Stimulated activated CD8-positive, alpha-beta memory T cell treated with anti-CD3 and anti-CD28 coated beads, Interleukin-7, amount 100 ng/mL, for 1 hour (primary cell): Measurements from ENCODE around the gene TRIM9.
"Not testable (repeated sequence)": the region's sequence is repeated elsewhere in the genome, so short reads cannot be mapped to it uniquely, and the experiment has no call there.

Experiments used
- DNase-seq, 2 donors: peaks; one replicate each; pipeline ENCODE4 v3.0.0-alpha.2; 2020; ENCODE audit warnings: low read depth in 2 of 2

Gene TRIM9

GRCh38 chr14:50963919-50964318 lies 131.0 kb downstream of the TRIM9 start:
- DNase-seq: no peak

- no peak for DNase-seq
These were observed 133.2 kb downstream of the TRIM9 start for GRCh38 chr14:50961605-50962221.

DNA sequence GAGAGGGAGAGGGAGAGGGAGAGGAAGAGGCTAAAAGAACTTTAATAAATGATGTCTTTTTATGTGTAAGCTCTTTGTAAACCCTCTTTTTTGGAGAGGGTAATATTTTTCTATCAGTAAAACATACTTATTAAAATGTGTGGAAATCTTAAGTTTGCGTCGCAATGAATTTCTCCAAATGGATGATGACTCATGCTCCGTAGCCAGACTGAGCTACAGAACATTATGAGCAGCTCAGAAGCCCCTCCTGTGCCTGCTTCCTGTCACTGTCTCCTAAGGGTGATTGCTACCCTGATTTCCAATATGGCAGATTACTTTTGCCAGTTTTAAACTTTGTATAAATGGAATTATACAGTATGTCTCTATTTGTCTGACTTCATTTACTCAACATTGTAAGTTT lies 137.6 kb downstream of the TRIM9 start:
- no peak for DNase-seq

DNA sequence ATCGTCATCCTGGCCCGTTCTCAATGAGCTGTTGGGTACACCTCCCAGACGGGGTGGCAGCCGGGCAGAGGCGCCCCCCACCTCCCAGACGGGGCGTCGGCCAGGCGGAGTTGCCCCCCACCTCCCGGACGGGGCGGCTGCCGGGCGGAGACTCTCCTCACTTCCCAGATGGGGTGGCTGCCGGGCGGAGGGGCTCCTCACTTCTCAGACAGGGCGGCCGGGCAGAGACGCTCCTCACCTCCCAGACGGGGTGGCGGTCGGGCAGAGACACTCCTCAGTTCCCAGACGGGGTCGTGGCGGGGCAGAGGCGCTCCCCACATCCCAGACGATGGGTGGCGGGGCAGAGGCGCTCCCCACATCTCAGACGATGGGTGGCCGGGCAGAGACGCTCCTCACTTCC lies 138.5 kb downstream of the TRIM9 start:
- not testable (repeated sequence) for DNase-seq

DNA sequence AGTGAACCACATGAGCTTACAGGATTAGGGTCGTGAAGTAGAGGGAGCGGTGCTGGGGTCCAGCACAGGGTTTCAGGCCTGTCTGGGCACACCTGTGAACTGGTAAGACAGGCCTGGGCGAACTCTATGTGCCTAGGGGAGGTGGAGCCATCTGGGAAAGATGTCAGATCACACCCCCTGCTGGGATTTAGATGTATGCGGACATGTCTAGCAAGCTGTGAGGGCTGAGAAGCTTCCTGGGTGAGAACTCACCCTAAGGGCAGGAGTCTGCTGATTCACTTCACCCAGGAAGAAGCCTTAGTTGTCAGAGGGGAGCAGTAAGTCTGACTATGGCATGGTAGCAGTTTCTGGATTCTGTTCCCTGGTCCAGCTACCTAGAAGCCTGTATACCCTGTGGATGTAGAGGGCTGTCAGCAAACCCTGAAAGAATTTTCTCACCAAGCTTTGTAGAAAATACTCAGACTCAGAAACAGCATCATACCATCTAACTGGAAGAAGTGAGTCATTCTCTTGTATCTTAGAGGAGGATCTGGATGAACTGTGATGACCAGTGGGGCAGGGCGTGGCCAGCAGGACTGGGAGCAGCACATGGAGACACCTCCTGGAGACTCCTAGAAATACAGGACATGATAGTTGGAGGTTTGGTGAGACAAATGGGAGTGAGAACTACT lies 139.4 kb downstream of the TRIM9 start:
- no peak for DNase-seq

GRCh38 chr14:50954811-50955372 lies 140.0 kb downstream of the TRIM9 start:
- no peak for DNase-seq

- DNase-seq: no peak
These were observed 141.4 kb downstream of the TRIM9 start for GRCh38 chr14:50953502-50953901.

DNA sequence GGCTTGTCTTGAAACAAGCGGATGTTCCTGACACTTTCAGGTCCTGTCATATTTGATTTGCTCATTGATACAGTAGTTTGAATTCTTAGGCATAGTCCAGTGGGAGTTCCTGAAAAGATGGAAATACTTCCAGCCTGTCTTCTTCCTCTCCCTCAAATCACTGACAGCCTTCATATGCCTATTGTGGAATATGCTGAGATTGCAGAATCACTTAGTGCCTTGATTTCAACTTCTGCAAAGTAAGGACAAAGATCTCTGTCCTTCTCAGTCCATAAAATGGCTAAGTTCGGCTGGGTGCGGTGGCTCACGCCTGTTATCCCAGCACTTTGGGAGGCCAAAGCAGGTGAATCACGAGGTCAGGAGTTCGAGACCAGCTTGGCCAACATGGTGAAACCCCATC lies 143.9 kb downstream of the TRIM9 start:
- no peak for DNase-seq

DNA sequence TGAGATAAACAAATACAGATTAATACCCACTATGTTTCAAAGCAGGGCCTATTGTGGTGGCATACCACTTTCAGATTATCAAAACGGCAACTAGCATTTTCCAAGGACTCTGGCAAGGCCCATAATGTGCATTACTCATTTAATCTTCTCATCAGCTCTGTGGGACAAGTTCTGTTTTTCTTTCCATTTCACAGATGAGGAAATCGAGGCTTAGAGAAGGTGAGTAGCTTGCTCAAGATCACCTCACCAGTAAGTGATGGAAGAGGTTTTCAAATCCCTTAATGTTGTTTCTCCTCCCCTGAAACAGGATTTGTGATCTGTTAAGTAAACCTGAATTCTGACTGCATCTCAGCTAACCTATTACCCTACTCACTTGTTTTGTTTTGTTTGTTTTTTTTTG lies 146.7 kb downstream of the TRIM9 start:
- no peak for DNase-seq

GRCh38 chr14:50947446-50947845 lies 147.5 kb downstream of the TRIM9 start:
- no peak for DNase-seq

- no peak for DNase-seq
These were observed 148.5 kb downstream of the TRIM9 start for GRCh38 chr14:50946234-50946935.

- no peak for DNase-seq
These were observed 150.1 kb downstream of the TRIM9 start for GRCh38 chr14:50944647-50945413.

DNA sequence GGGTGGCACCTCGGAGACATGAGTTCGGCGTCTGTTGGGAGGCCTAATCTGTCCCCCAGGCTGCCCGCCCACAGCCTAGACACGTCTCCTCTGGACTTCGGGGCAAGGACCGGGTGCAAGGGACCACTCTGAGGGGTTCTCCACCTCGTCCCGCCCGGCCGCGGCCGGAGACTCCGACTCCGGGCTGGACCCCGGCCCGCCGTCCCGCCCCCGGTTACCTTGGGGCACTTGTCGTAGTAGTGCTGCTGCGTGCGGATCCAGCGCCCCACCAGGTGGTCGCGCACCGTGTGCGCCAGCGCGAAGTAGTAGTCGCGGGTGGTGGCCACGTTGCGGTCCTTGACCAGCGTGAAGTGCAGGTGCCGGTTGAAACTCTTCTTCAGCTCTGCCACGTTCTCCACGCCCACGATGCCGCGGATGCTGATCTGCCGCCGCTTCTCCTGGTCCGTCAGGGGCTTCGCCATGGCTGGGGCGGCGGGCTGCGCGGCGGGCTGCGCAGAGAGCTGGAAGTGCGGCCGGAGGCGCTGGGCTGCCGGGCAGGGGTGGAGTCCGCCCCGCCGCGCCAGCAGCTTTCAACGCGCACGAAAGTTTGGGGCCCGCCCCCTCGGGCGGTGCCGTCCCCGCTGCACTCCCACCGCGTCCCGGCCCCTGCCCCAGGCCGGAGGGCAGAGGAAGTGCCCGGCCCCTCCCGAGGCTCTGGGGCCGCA lies 150.8 kb downstream of the TRIM9 start, which contains the start of gene PYGL:
PYGL (minus strand) TSS at position 541 of the 704 bp plus-strand sequence; CDS start at position 461, 80 bp downstream.
- no peak for DNase-seq

DNA sequence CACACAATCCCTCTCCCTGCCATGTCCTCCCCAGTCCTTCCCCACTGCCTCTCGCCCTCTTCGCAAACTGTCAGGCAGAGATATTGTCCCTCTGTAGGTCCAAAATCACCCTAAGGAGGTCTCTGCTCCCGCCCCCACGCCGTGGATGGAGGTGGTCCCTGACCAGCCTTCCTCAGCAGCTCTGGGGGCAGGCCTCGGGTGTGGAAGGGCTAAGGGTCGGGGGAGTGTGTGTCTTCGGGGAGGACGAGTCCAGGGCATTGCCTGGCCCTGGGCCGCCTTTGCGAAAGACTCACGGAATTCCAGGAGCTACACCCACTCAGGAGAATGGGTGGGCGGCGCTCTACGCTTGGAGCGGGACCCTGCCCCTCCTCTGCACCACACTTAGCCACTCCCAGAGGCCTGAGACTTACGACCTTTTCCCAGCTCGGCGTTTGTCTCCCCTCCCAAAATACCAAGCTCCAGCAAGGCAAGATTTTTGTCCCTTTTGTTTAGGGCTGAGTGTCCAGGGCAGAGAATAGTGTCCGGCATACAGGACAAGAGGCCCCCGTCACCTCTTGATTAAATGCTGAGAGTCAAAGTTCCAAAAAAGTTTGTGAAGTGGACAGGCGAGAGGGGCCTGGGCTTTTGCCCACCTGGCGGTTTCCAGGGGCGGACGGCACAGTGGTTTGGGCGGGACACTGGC lies 151.5 kb downstream of the TRIM9 start:
- DNase-seq: no peak

DNA sequence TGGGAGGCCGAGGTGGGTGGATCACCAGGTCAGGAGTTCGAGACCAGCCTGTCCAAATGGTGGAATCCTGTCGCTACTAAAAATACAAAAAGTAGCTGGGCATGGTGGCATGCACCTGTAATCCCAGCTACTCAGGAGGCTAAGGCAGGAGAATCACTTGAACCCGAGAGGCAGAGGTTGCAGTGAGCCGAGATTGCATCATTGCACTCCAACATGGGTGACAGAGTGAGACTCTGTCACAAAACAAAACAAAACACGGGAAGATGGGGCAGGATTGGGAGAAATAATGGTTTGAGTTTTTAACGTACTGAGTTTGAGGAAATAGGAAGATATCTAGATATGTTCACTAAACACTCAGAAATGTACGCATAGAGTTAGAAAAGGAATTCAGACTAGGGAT lies 153.3 kb downstream of the TRIM9 start:
- not testable (repeated sequence) for DNase-seq

DNA sequence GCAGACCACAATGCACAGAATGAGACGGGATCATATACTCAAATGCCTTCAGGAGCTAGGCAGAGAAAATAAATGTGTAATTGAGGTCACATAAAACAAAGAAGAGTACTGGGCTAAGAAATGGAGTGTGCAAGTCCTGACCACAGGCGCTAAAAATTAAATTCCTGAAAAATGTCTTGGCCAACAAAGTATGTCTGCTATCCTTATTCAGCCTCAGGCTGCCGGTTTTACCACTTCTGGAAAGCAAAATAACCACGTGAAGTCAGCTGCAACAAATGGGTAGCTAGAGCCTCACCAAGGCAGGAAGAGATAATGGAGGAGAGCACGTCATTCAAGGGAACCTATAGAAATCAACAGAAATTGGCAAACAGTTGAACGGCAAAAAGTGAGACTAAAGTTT lies 153.8 kb downstream of the TRIM9 start:
- DNase-seq: no peak

- no peak for DNase-seq
These were observed 157.1 kb downstream of the TRIM9 start for GRCh38 chr14:50937800-50938199.

DNA sequence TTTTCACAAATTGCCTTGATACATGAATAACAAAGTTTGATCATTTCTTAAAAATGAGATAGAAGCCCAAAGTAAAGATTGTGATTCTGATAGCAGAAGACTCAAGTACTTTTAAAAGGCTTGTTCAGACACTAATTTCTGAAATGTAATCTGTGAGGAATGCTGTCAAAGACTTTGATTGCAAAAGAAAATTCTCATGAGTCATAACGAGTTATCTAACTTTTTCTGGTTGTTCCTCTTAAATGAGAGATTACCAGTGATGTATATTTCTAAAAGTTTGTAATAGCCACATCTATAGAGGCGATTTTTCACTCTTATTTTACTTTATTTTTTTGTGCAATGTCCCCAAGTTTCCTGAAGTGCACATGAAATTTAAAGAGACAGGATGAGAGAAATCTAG lies 157.6 kb downstream of the TRIM9 start:
- no peak for DNase-seq

DNA sequence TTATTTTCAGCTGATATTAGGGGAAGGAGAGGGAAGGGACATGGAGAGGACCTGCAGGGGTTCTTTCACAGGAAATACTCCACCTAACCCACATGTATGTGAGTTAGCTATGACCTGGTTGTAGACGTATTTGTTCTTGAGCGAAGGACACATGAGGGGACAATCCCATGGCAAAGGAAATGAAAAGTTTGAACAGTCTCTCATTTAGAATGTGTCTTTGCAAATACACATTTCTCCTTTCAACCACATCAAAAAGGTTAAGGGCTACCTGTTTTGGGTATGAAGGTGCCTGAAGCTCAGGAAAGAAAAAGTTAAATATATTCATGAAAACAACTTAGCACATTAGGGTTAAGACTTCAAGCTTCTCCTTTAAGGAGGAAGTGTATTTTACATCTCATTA lies 158.0 kb downstream of the TRIM9 start:
- DNase-seq: no peak

- DNase-seq: no peak
These were observed 158.9 kb downstream of the TRIM9 start for GRCh38 chr14:50936016-50936340.
